ENCODE results near the gene RBM18. TPM values are rescaled to one million over a fixed set of nuclear protein-coding genes. Genes with fewer than 3 reads are reported as not detected.
A peak's percentile ranks its signal among the peaks of the same experiment; 100 is the strongest.

The RBM18 gene
- total and polyA plus RNA-seq, 2 experiments from 2014 or later: 11.6 to 32.6 TPM

- Histone ChIP-seq H3F3A (ENCODE audit: insufficient read depth) (no peaks in the 10 kb centered on the region), H3K27me3 (replicated peaks; ENCODE audit: insufficient read depth) (no peaks in the 10 kb centered on the region), H3K36me3 (ENCODE audit: low read depth) (no peaks in the 10 kb centered on the region), H3K79me2 (ENCODE audit: insufficient read depth) (no peaks in the 10 kb centered on the region), H3K4me3 (no peak overlapping the region), H3K9ac (no peak overlapping the region), H3K9me3 (ENCODE audit: low read depth) (no peaks in the 10 kb centered on the region), H3K4me2 (ENCODE audit: unreplicated experiment) (no peak overlapping the region), H3K4me1 (ENCODE audit: insufficient read depth) (peaks cover 8% of the 10 kb centered on the region), H3K27ac (no peak overlapping the region), H4K20me1 (ENCODE audit: insufficient read depth) (no peaks in the 10 kb centered on the region), H3K9me2 (ENCODE audit: insufficient read depth) (no peaks in the 10 kb centered on the region), H2AFZ (no peak overlapping the region)
- no peak for DNase-seq
- WGBS, 2 experiments (ENCODE audit: low coverage in 1 of 2, low lambda C conversion rate in 2 of 2, missing lambda C conversion rate in 2 of 2): 79 to 88% methylated on average over 5 of the region's 5 CpGs
- no peak for TF ChIP-seq EZH2phosphoT487 (IDR thresholded peaks at IDR 0.05; ENCODE audit: insufficient read depth, low read depth)
- no peak for TF ChIP-seq EZH2 (IDR thresholded peaks at IDR 0.05; ENCODE audit: insufficient read depth, poor library complexity, severe bottlenecking)
- in situ Hi-C loops (cut with MboI): no loop called here
Measured at GRCh38 chr9:122192261-122192875, 72.3 kb downstream of the RBM18 start.

- no peaks in the 10 kb centered on the region for H3K36me3 ChIP-seq (ENCODE audit: low read depth)
- H3K79me2 ChIP-seq (ENCODE audit: insufficient read depth): no peaks in the 10 kb centered on the region
- H3K4me2 ChIP-seq (ENCODE audit: unreplicated experiment): no peak overlapping the region
- WGBS, 2 experiments (ENCODE audit: low coverage in 1 of 2, low lambda C conversion rate in 2 of 2, missing lambda C conversion rate in 2 of 2): 58 to 63% methylated on average over 11 of the region's 11 CpGs
- no peaks in the 10 kb centered on the region for H3K9me3 ChIP-seq (ENCODE audit: low read depth)
- H3K27ac ChIP-seq: no peak overlapping the region
- no peaks in the 10 kb centered on the region for H3K27me3 ChIP-seq (replicated peaks; ENCODE audit: insufficient read depth)
- H2AFZ ChIP-seq: no peak overlapping the region
- in situ Hi-C loops (cut with MboI): no loop called here
- H3K9ac ChIP-seq: no peak overlapping the region
- peaks cover 8% of the 10 kb centered on the region for H3K4me1 ChIP-seq (ENCODE audit: insufficient read depth)
- no peaks in the 10 kb centered on the region for H3F3A ChIP-seq (ENCODE audit: insufficient read depth)
- no peak for TF ChIP-seq EZH2phosphoT487 (IDR thresholded peaks at IDR 0.05; ENCODE audit: insufficient read depth, low read depth)
- TF ChIP-seq EZH2 (IDR thresholded peaks at IDR 0.05; ENCODE audit: insufficient read depth, poor library complexity, severe bottlenecking): no peak
- H3K4me3 ChIP-seq: no peak overlapping the region
- no peaks in the 10 kb centered on the region for H3K9me2 ChIP-seq (ENCODE audit: insufficient read depth)
- H4K20me1 ChIP-seq (ENCODE audit: insufficient read depth): no peaks in the 10 kb centered on the region
- DNase-seq: no peak
Measured at GRCh38 chr9:122191584-122191983, 73.1 kb downstream of the RBM18 start.

DNA sequence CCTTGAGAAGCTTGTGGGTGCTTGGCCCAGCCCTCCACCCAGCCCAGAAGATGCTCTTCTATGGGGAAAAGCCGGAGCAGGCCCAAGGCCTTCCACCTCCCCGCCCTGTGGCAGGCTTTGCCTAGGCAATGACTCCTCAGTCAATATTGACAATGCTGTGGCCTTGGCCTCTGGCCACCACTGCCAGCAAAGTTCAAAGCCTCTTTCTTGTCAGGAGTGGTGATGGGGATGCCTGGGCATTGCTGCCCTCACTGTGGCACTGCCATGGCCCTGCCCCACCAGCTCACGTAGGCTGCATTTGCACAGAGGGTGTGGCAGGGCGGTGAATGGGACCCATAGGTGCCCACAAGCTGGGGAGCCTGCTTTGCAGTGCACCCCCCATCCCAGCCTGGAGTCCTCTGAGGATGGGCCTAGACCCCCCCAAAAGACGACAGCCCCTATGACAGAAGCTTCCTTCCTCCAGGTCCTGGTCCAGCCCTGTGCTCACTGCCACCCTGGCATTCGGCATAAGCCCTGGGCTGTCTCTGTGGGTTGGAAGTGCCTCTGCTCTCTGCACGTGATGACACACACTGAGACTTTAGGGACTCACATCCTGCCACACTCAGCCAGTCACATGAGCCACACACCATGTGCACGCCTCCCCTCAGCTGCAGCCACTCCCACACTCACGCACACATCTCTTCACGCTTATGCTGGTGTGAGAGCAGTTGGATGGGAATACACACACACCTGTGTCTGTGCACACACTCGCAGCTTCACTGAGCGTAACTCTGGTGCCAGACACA, 73.9 kb downstream of the RBM18 start:
- no peaks in the 10 kb centered on the region for H3K36me3 ChIP-seq (ENCODE audit: low read depth)
- peak overlapping the region; percentile 9; the same call in 1 of the 2 replicates for H3K9ac ChIP-seq
- peak overlapping the region; percentile 42; the same call in 1 of the 2 replicates for H2AFZ ChIP-seq
- in situ Hi-C loops (cut with MboI): no loop called here
- H3K4me2 ChIP-seq (ENCODE audit: unreplicated experiment): no peak overlapping the region
- no peak for TF ChIP-seq EZH2 (IDR thresholded peaks at IDR 0.05; ENCODE audit: insufficient read depth, poor library complexity, severe bottlenecking)
- no peaks in the 10 kb centered on the region for H3K27me3 ChIP-seq (replicated peaks; ENCODE audit: insufficient read depth)
- H3K4me1 ChIP-seq (ENCODE audit: insufficient read depth): peaks cover 8% of the 10 kb centered on the region
- no peaks in the 10 kb centered on the region for H4K20me1 ChIP-seq (ENCODE audit: insufficient read depth)
- H3F3A ChIP-seq (ENCODE audit: insufficient read depth): no peaks in the 10 kb centered on the region
- no peak overlapping the region for H3K27ac ChIP-seq
- WGBS, 2 experiments (ENCODE audit: low coverage in 1 of 2, low lambda C conversion rate in 2 of 2, missing lambda C conversion rate in 2 of 2): 44 to 48% methylated on average over 12 of the region's 12 CpGs
- H3K79me2 ChIP-seq (ENCODE audit: insufficient read depth): no peaks in the 10 kb centered on the region
- H3K4me3 ChIP-seq: no peak overlapping the region
- H3K9me2 ChIP-seq (ENCODE audit: insufficient read depth): no peaks in the 10 kb centered on the region
- peak; percentile 78 for DNase-seq
- no peaks in the 10 kb centered on the region for H3K9me3 ChIP-seq (ENCODE audit: low read depth)

DNA sequence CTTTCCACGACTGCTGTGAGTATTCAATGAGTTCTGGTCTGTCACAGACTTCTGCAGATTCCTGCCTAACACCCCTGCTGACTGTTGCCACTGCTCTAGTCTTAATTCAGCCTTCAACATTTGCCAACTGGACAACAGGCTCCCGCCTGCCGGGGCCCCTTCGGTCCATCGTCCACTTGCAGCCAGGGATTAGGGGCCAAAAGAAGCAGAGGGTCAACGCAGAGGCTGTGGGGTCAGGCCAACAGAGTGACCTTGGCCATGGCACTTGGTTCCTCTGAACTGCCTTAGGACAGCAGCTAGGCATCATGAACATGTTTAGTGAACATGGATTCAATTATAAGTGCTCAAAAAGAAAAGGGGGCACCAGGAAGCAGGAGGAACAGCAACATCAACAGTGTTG, 76.3 kb downstream of the RBM18 start:
- Histone ChIP-seq H3K27ac (no peak overlapping the region), H3K4me1 (ENCODE audit: insufficient read depth) (peaks cover 8% of the 10 kb centered on the region), H3K36me3 (ENCODE audit: low read depth) (no peaks in the 10 kb centered on the region), H3K27me3 (replicated peaks; ENCODE audit: insufficient read depth) (peaks cover 11% of the 10 kb centered on the region), H3K4me2 (ENCODE audit: unreplicated experiment) (no peak overlapping the region), H3K9me3 (ENCODE audit: low read depth) (no peaks in the 10 kb centered on the region), H2AFZ (no peak overlapping the region), H4K20me1 (ENCODE audit: insufficient read depth) (no peaks in the 10 kb centered on the region), H3K4me3 (no peak overlapping the region), H3F3A (ENCODE audit: insufficient read depth) (no peaks in the 10 kb centered on the region), H3K79me2 (ENCODE audit: insufficient read depth) (no peaks in the 10 kb centered on the region), H3K9me2 (ENCODE audit: insufficient read depth) (no peaks in the 10 kb centered on the region), H3K9ac (no peak overlapping the region)
- WGBS, 2 experiments (ENCODE audit: low coverage in 1 of 2, low lambda C conversion rate in 2 of 2, missing lambda C conversion rate in 2 of 2): 78% methylated on average over 6 of the region's 6 CpGs
- in situ Hi-C loops (cut with MboI): no loop called here
- no peak for TF ChIP-seq EZH2phosphoT487 (IDR thresholded peaks at IDR 0.05; ENCODE audit: insufficient read depth, low read depth)
- no peak for TF ChIP-seq EZH2 (IDR thresholded peaks at IDR 0.05; ENCODE audit: insufficient read depth, poor library complexity, severe bottlenecking)
- DNase-seq: no peak

Other genes with a start within 250 kb of the RBM18 start
- gene TTLL11, start 171.5 kb downstream of the RBM18 start, total RNA-seq (2014; rRNA removed; shearing (Covaris generic)): 6.3 and 6.4 TPM in 2 replicates
- 5.0 and 5.1 TPM in 2 replicates for gene TTLL11, start 171.5 kb downstream of the RBM18 start, polyA plus RNA-seq (2016; fragmentation: Nextera tagmentation; extraction: Ambion mirVana)
- gene NDUFA8, start 105.1 kb downstream of the RBM18 start, total RNA-seq (2014; rRNA removed; shearing (Covaris generic)): 35.5 and 47.4 TPM in 2 replicates
- gene NDUFA8, start 105.1 kb downstream of the RBM18 start, polyA plus RNA-seq (2016; fragmentation: Nextera tagmentation; extraction: Ambion mirVana): 126 and 133 TPM in 2 replicates
- gene MORN5, start 104.9 kb downstream of the RBM18 start, total RNA-seq (2014; rRNA removed; shearing (Covaris generic)): not detected in 2 replicates
- not detected in 2 replicates for gene MORN5, start 104.9 kb downstream of the RBM18 start, polyA plus RNA-seq (2016; fragmentation: Nextera tagmentation; extraction: Ambion mirVana)
- gene LHX6, start 35.9 kb downstream of the RBM18 start, total RNA-seq (2014; rRNA removed; shearing (Covaris generic)): not detected in 2 replicates
- gene LHX6, start 35.9 kb downstream of the RBM18 start, polyA plus RNA-seq (2016; fragmentation: Nextera tagmentation; extraction: Ambion mirVana): not detected in 2 replicates
- 22.8 and 30.8 TPM in 2 replicates for gene MRRF, start within 50 bp of the RBM18 start, total RNA-seq (2014; rRNA removed; shearing (Covaris generic))
- 23.7 and 26.8 TPM in 2 replicates for gene MRRF, start within 50 bp of the RBM18 start, polyA plus RNA-seq (2016; fragmentation: Nextera tagmentation; extraction: Ambion mirVana)
- 39.6 and 51.5 TPM in 2 replicates for gene PTGS1, start 106.2 kb upstream of the RBM18 start, total RNA-seq (2014; rRNA removed; shearing (Covaris generic))
- gene PTGS1, start 106.2 kb upstream of the RBM18 start, polyA plus RNA-seq (2016; fragmentation: Nextera tagmentation; extraction: Ambion mirVana): 43.8 and 44.9 TPM in 2 replicates
- gene OR1J1, start 213.1 kb upstream of the RBM18 start, total RNA-seq (2014; rRNA removed; shearing (Covaris generic)): not detected in 2 replicates
- gene OR1J1, start 213.1 kb upstream of the RBM18 start, polyA plus RNA-seq (2016; fragmentation: Nextera tagmentation; extraction: Ambion mirVana): 0.19 TPM in 1 of 2 replicates, not detected in the other
- gene OR1J2, start 246.0 kb upstream of the RBM18 start, total RNA-seq (2014; rRNA removed; shearing (Covaris generic)): 0.22 TPM in 1 of 2 replicates, not detected in the other
- gene OR1J2, start 246.0 kb upstream of the RBM18 start, polyA plus RNA-seq (2016; fragmentation: Nextera tagmentation; extraction: Ambion mirVana): 0.20 and 0.28 TPM in 2 replicates

Measured in GM23248 (cell line).